ENCODE results near the gene NOTCH3.

Gene NOTCH3

GRCh38 chr19:15173746-15174404, 26.9 kb downstream of the NOTCH3 start:
- peaks cover 5% of the 10 kb centered on the region for H3K4me1 Mint-ChIP-seq (ENCODE audit: low read depth)

GRCh38 chr19:15170345-15170744, 30.4 kb downstream of the NOTCH3 start:
- Mint-ChIP-seq H3K27me3 (ENCODE audit: low read depth) (no peaks in the 10 kb centered on the region), H3K4me3 (no peak overlapping the region), H3K4me1 (ENCODE audit: low read depth) (no peaks in the 10 kb centered on the region), H3K9me3 (no peaks in the 10 kb centered on the region), H3K27ac (no peak overlapping the region), H3K36me3 (ENCODE audit: low read depth) (no peaks in the 10 kb centered on the region)

More at GRCh38 chr19:15173746-15174404, 26.9 kb downstream of the NOTCH3 start:
- Mint-ChIP-seq H3K27ac (no peak overlapping the region), H3K4me3 (no peak overlapping the region), H3K27me3 (ENCODE audit: low read depth) (peaks cover 5% of the 10 kb centered on the region), H3K9me3 (no peaks in the 10 kb centered on the region), H3K36me3 (ENCODE audit: low read depth) (no peaks in the 10 kb centered on the region)

GRCh38 chr19:15169541-15170285, 31.1 kb downstream of the NOTCH3 start:
- Mint-ChIP-seq H3K4me3 (no peak overlapping the region), H3K27ac (no peak overlapping the region), H3K9me3 (no peaks in the 10 kb centered on the region), H3K27me3 (ENCODE audit: low read depth) (no peaks in the 10 kb centered on the region), H3K4me1 (ENCODE audit: low read depth) (no peaks in the 10 kb centered on the region), H3K36me3 (ENCODE audit: low read depth) (no peaks in the 10 kb centered on the region)

- H3K9me3 Mint-ChIP-seq = no peaks in the 10 kb centered on the region
- H3K4me3 Mint-ChIP-seq = no peak overlapping the region
- no peaks in the 10 kb centered on the region for H3K4me1 Mint-ChIP-seq (ENCODE audit: low read depth)
- no peaks in the 10 kb centered on the region for H3K27me3 Mint-ChIP-seq (ENCODE audit: low read depth)
- no peaks in the 10 kb centered on the region for H3K36me3 Mint-ChIP-seq (ENCODE audit: low read depth)
- no peak overlapping the region for H3K27ac Mint-ChIP-seq
Measured at GRCh38 chr19:15166700-15167099, 34.1 kb downstream of the NOTCH3 start.

- no peak overlapping the region for H3K4me3 Mint-ChIP-seq
- no peaks in the 10 kb centered on the region for H3K36me3 Mint-ChIP-seq (ENCODE audit: low read depth)
- no peaks in the 10 kb centered on the region for H3K27me3 Mint-ChIP-seq (ENCODE audit: low read depth)
- H3K27ac Mint-ChIP-seq = no peak overlapping the region
- H3K4me1 Mint-ChIP-seq (ENCODE audit: low read depth) = no peaks in the 10 kb centered on the region
- H3K9me3 Mint-ChIP-seq = no peaks in the 10 kb centered on the region
Measured at GRCh38 chr19:15161028-15161984, 39.5 kb downstream of the NOTCH3 start.

- no peak overlapping the region for H3K4me3 Mint-ChIP-seq
- no peak overlapping the region for H3K27ac Mint-ChIP-seq
- no peaks in the 10 kb centered on the region for H3K36me3 Mint-ChIP-seq (ENCODE audit: low read depth)
- H3K27me3 Mint-ChIP-seq (ENCODE audit: low read depth) = no peaks in the 10 kb centered on the region
- H3K4me1 Mint-ChIP-seq (ENCODE audit: low read depth) = no peaks in the 10 kb centered on the region
- peaks cover 5% of the 10 kb centered on the region for H3K9me3 Mint-ChIP-seq
Measured at GRCh38 chr19:15159251-15159650, 41.5 kb downstream of the NOTCH3 start.

GRCh38 chr19:15156391-15156790, 44.4 kb downstream of the NOTCH3 start:
- Mint-ChIP-seq H3K36me3 (ENCODE audit: low read depth) (no peaks in the 10 kb centered on the region), H3K9me3 (peaks cover 10% of the 10 kb centered on the region), H3K27ac (no peak overlapping the region), H3K4me3 (no peak overlapping the region), H3K27me3 (ENCODE audit: low read depth) (peaks cover 6% of the 10 kb centered on the region), H3K4me1 (ENCODE audit: low read depth) (no peaks in the 10 kb centered on the region)

GRCh38 chr19:15155296-15155695, 45.5 kb downstream of the NOTCH3 start:
- Mint-ChIP-seq H3K9me3 (peaks cover 10% of the 10 kb centered on the region), H3K4me3 (no peak overlapping the region), H3K4me1 (ENCODE audit: low read depth) (peaks cover 1% of the 10 kb centered on the region), H3K27me3 (ENCODE audit: low read depth) (peaks cover 6% of the 10 kb centered on the region), H3K27ac (no peak overlapping the region), H3K36me3 (ENCODE audit: low read depth) (no peaks in the 10 kb centered on the region)

GRCh38 chr19:15154002-15154612, 46.7 kb downstream of the NOTCH3 start:
- no peaks in the 10 kb centered on the region for H3K36me3 Mint-ChIP-seq (ENCODE audit: low read depth)
- no peak overlapping the region for H3K27ac Mint-ChIP-seq
- peaks cover 1% of the 10 kb centered on the region for H3K4me1 Mint-ChIP-seq (ENCODE audit: low read depth)
- H3K9me3 Mint-ChIP-seq = peaks cover 10% of the 10 kb centered on the region
- peaks cover 6% of the 10 kb centered on the region for H3K27me3 Mint-ChIP-seq (ENCODE audit: low read depth)
- no peak overlapping the region for H3K4me3 Mint-ChIP-seq

- H3K27ac Mint-ChIP-seq = no peak overlapping the region
- peaks cover 3% of the 10 kb centered on the region for H3K4me1 Mint-ChIP-seq (ENCODE audit: low read depth)
- H3K36me3 Mint-ChIP-seq (ENCODE audit: low read depth) = no peaks in the 10 kb centered on the region
- no peak overlapping the region for H3K4me3 Mint-ChIP-seq
- peaks cover 6% of the 10 kb centered on the region for H3K27me3 Mint-ChIP-seq (ENCODE audit: low read depth)
- peaks cover 10% of the 10 kb centered on the region for H3K9me3 Mint-ChIP-seq
Measured at GRCh38 chr19:15149737-15150136, 51.1 kb downstream of the NOTCH3 start.

- no peak overlapping the region for H3K4me3 Mint-ChIP-seq
- H3K9me3 Mint-ChIP-seq = no peaks in the 10 kb centered on the region
- H3K27ac Mint-ChIP-seq = no peak overlapping the region
- H3K4me1 Mint-ChIP-seq (ENCODE audit: low read depth) = peaks cover 3% of the 10 kb centered on the region
- no peaks in the 10 kb centered on the region for H3K36me3 Mint-ChIP-seq (ENCODE audit: low read depth)
- no peaks in the 10 kb centered on the region for H3K27me3 Mint-ChIP-seq (ENCODE audit: low read depth)
Measured at GRCh38 chr19:15147090-15147489, 53.7 kb downstream of the NOTCH3 start.

GRCh38 chr19:15144046-15144646, 56.6 kb downstream of the NOTCH3 start:
- Mint-ChIP-seq H3K4me3 (no peak overlapping the region), H3K4me1 (ENCODE audit: low read depth) (peaks cover 2% of the 10 kb centered on the region), H3K27ac (no peak overlapping the region), H3K27me3 (ENCODE audit: low read depth) (peaks cover 3% of the 10 kb centered on the region), H3K9me3 (peaks cover 11% of the 10 kb centered on the region), H3K36me3 (ENCODE audit: low read depth) (no peaks in the 10 kb centered on the region)

- Mint-ChIP-seq H3K27me3 (ENCODE audit: low read depth) (peaks cover 3% of the 10 kb centered on the region), H3K4me3 (no peak overlapping the region), H3K36me3 (ENCODE audit: low read depth) (no peaks in the 10 kb centered on the region), H3K27ac (no peak overlapping the region), H3K4me1 (ENCODE audit: low read depth) (no peaks in the 10 kb centered on the region), H3K9me3 (peaks cover 18% of the 10 kb centered on the region)
Measured at GRCh38 chr19:15142313-15142712, 58.5 kb downstream of the NOTCH3 start.

- Mint-ChIP-seq H3K9me3 (peaks cover 18% of the 10 kb centered on the region), H3K27ac (no peak overlapping the region), H3K36me3 (ENCODE audit: low read depth) (no peaks in the 10 kb centered on the region), H3K4me3 (no peak overlapping the region), H3K27me3 (ENCODE audit: low read depth) (peaks cover 3% of the 10 kb centered on the region), H3K4me1 (ENCODE audit: low read depth) (no peaks in the 10 kb centered on the region)
Measured at GRCh38 chr19:15141143-15141542, 59.7 kb downstream of the NOTCH3 start.
